ENCODE results near the gene GCNT1. TPM values are rescaled to one million over a fixed set of nuclear protein-coding genes. Genes with fewer than 3 reads are reported as not detected.

GCNT1 gene
- total and polyA plus RNA-seq, 10 donors: 2.5 to 54.5 (median 26.4) TPM

DNA sequence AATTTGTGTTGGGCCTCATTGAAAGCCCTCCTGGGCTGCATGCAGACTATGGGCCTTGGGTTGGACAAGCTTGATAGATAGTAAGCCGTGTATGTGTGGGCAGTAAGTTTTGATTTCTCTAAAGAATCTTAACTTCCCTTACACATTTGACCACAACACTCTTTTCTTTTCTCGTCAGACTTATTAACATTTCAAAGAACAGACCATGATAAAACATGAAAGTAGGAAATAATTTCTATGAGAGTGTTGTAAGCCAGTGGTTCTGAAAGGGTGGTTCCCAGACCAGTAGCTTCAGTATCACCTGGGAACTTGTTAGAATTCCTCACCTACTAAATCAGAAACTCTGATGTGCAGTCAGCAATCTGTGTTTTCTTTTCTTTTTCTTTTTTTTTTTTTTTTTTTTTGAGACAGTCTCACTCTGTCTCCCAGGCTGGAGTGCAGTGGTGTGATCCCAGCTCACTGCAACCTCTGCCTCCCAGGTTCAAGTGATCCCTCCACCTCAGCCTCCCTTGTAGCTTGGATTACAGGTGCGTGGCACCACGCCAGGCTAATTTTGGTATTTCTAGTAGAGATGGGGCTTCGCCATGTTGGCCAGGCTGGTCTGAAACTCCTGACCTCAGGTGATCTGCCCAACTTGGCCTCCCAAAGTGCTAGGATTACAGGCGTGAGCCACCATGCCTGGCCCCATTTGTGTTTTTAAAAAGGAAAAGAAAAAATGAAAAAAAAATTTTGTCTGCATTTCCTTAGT is 20.0 kb upstream of the GCNT1 start:
- TF ChIP-seq, protein P1, sequence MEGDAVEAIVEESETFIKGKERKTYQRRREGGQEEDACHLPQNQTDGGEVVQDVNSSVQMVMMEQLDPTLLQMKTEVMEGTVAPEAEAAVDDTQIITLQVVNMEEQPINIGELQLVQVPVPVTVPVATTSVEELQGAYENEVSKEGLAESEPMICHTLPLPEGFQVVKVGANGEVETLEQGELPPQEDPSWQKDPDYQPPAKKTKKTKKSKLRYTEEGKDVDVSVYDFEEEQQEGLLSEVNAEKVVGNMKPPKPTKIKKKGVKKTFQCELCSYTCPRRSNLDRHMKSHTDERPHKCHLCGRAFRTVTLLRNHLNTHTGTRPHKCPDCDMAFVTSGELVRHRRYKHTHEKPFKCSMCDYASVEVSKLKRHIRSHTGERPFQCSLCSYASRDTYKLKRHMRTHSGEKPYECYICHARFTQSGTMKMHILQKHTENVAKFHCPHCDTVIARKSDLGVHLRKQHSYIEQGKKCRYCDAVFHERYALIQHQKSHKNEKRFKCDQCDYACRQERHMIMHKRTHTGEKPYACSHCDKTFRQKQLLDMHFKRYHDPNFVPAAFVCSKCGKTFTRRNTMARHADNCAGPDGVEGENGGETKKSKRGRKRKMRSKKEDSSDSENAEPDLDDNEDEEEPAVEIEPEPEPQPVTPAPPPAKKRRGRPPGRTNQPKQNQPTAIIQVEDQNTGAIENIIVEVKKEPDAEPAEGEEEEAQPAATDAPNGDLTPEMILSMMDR (IDR thresholded peaks at IDR 0.05 in 8 of 11, conservative IDR thresholded peaks at IDR 0.05 in 3 of 11): no peak
- TF ChIP-seq POLR2AphosphoS5 (IDR thresholded peaks at IDR 0.05) (no peak), POLR2A (IDR thresholded peaks at IDR 0.05) (no peak)
- 63 to 77% (median 70%) methylated on average over 6 of the region's 6 CpGs for WGBS, 5 donors
- Histone ChIP-seq H3K9me3 (no peaks in the 10 kb centered on the region), H3K4me3 (no peak overlapping the region), H3K36me3 (no peaks in the 10 kb centered on the region), H3K27ac (no peak overlapping the region), H3K4me1 (no peaks in the 10 kb centered on the region), H3K27me3 (replicated peaks in 1 of 7) (no peaks in the 10 kb centered on the region)
- intact Hi-C loops (cut with DNase I; ENCODE audit: low total_unique reads): no loop called here
- DNase-seq: no peak

DNA sequence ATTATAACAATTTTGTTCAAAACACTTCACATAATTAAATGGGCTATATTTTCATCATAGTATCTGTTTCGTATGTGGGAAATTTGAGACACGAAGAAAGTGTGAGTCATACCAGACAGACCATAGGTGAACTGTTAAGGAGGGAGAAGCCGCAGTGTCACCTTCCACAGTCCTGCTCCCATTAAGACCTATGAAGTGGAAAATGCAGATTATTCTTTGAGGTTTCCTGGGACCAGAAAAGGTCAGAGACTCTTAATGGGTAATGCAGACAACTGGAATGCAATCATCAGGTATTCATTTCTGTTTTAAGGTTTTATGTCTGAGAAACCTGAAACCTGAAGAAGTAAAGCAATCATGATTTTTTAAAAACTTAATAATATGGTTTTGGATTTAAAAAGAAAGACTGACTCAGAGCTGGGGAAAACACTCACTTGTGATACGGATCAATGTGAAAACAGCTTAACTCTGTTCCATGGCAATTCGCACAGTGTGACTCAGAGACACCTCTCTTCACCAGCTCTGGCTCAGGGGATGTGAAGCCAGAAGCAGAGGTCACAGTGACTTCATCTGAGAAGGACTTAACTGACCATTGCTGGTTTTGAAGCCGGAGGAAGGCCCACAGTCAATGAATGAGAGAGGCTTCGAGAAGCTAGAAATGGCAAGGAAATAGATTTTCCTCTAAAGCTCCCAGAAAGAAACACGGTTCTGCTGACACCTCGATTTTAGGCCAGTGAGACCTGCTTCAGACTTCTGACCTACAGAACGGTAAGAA is 17.2 kb upstream of the GCNT1 start:
- 68 to 85% (median 82%) methylated on average over 10 of the region's 10 CpGs for WGBS, 5 donors
- Histone ChIP-seq H3K9me3 (no peaks in the 10 kb centered on the region), H3K4me1 (no peaks in the 10 kb centered on the region), H3K4me3 (no peak overlapping the region), H3K27ac (no peak overlapping the region), H3K36me3 (no peaks in the 10 kb centered on the region), H3K27me3 (replicated peaks in 1 of 7) (no peaks in the 10 kb centered on the region)
- no peak for DNase-seq
- TF ChIP-seq, protein P1 (IDR thresholded peaks at IDR 0.05 in 8 of 11, conservative IDR thresholded peaks at IDR 0.05 in 3 of 11): no peak
- TF ChIP-seq POLR2A (IDR thresholded peaks at IDR 0.05) (no peak), POLR2AphosphoS5 (IDR thresholded peaks at IDR 0.05) (no peak)
- intact Hi-C loops (cut with DNase I; ENCODE audit: low total_unique reads): no loop called here

DNA sequence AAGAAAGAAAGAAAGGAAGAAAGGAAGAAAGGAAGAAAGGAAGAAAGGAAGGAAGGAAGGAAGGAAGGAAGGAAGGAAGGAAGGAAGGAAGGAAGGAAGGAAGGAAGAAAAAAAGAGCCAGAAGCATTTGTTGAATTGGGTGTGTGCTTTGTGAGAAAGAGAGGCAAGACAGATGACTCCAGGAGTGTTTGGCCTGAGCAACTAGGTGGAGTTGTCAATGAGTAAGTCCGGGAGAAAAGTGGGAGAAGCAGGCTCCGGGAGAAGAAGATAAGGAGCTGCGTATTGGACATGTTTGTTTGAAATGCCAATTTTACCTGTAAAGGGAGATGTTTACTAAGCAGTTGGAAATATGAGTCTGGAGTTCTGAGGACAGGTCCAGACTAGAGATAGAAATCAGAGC is 15.1 kb upstream of the GCNT1 start:
- Histone ChIP-seq H3K36me3 (no peaks in the 10 kb centered on the region), H3K4me1 (peaks cover 0 to 9% (median 4%) of the 10 kb centered on the region in 6 donors), H3K9me3 (no peaks in the 10 kb centered on the region), H3K27me3 (replicated peaks in 1 of 7) (no peaks in the 10 kb centered on the region), H3K27ac (no peak overlapping the region), H3K4me3 (no peak overlapping the region)
- no peak for DNase-seq
- WGBS, 5 donors: 78 to 91% (median 88%) methylated on average over 3 of the region's 3 CpGs
- TF ChIP-seq POLR2A (IDR thresholded peaks at IDR 0.05) (no peak), POLR2AphosphoS5 (IDR thresholded peaks at IDR 0.05) (no peak)
- TF ChIP-seq, protein P1 (IDR thresholded peaks at IDR 0.05 in 8 of 11, conservative IDR thresholded peaks at IDR 0.05 in 3 of 11): no peak
- intact Hi-C loops (cut with DNase I; ENCODE audit: low total_unique reads): no loop called here

DNA sequence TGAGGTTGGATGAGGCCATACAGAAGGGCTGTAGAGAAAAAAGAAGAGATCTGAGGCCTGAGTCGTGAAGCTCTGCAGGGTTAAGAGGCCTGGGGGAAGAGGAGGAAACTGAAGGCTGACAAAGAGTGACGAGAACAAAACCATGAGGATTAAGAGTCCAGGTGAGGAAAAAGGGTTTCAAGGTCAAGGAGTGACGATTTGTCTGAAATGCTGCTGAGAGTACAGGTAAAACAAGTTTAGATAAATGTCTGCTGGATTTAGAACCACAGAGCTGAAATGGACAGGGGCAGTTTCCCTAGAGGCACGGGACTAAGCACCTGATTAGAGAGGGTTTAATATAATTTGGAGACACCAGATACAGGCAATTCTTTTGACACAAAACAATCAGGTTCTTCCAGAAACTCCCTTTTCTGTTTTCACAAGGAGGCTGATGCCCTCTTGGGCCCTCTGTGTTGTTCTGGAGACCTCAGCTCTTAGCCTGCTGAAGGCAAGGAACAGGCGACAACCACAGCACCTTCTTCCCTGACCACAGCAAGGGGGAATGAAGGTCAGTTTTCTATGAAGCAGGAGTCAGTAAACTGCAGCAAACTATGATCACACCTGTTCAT is 14.6 kb upstream of the GCNT1 start:
- Histone ChIP-seq H3K9me3 (no peaks in the 10 kb centered on the region), H3K27me3 (replicated peaks in 1 of 7) (no peaks in the 10 kb centered on the region), H3K4me3 (no peak overlapping the region), H3K27ac (no peak overlapping the region), H3K4me1 (peaks cover 0 to 9% (median 4%) of the 10 kb centered on the region in 6 donors), H3K36me3 (no peaks in the 10 kb centered on the region)
- TF ChIP-seq POLR2A (IDR thresholded peaks at IDR 0.05): no peak
- TF ChIP-seq POLR2AphosphoS5 (IDR thresholded peaks at IDR 0.05): no peak
- TF ChIP-seq, protein P1 (IDR thresholded peaks at IDR 0.05 in 8 of 11, conservative IDR thresholded peaks at IDR 0.05 in 3 of 11): no peak
- no peak for DNase-seq
- intact Hi-C loops (cut with DNase I; ENCODE audit: low total_unique reads): no loop called here
- WGBS, 5 donors: 52 to 74% (median 72%) methylated on average over 5 of the region's 5 CpGs

Data from spleen (tissue), 11 donors.